GM21529 (cell line): Measurements from ENCODE around the gene UPF2.
"Not testable (repeated sequence)": the region's sequence is repeated elsewhere in the genome, so short reads cannot be mapped to it uniquely, and the experiment has no call there.

Experiments
- ATAC-seq: cut with Tn5 transposase; IDR thresholded peaks from one replicate; pipeline ENCODE4 v1.9.1; 2021; ENCODE audit not compliant: unreplicated experiment

The UPF2 gene

DNA sequence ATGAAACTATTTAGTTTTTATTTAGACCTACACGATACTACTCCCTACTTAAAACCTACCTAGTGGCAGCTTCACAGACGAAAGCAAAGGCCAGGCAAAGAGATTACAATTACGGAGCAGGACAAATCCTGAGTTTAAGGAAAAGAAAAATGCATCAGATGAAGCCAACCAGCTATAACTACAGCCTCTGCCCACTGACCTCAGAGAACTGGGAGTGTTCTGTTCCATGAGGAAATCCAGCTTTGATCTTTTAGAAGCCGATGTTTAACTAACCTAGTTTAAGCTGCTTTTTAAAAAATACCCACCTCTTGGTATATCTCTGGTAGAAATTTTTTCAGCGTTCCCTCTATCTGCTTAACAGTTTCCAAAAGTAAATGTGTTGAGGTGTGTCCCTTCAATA is 3.0 kb upstream of the UPF2 start:
- ATAC-seq: no peak

DNA sequence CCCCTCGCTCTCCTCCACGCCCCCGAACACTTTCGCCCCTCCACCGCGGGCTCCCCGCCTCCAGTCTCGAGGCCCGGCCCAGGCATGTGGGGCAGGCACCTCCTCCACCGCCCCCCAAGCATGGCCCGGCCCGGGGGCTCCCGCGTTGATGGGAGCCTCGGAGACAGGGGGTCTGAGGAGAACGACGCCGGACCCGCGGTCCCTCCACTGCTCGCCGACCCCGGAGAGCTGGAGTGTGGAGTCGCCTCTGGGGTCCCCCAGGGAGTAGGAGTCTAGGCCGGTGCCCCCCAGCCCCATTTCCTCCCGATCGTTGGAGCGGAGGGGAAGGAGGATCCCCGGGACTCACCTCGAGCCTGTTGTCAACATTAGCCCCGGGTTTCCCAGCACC is 206 bp downstream of the UPF2 start:
- peak; percentile 6 for ATAC-seq

DNA sequence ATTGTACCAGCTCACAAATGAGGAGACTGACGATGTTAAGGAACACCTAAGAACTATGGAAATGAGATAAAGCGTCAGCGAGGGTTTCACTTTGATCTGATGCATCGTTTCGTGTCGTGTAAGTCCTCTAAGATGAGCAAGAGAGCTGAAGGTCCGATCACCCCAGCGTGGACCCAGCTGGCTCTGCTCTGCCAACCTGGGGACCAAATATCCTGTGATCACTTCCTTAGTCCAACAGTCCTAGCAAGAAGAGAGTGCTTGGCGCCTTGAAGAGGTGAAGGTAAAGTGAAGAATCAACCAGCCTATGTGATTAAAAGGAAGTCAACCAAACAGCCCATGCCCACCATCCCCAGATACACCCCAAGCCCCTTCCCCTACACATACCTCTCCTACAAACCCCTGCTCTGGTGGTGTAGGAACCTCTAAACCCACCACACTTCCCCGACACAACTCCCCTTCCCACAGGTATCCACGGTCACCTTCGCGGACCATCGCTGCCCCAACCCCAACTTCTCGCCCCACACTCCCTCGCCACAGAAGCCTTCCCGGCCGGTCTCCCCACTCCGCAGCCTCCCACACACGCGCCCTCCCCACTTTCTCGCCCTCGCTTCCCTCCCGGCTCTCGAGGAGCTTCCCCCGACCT is 722 bp downstream of the UPF2 start:
- ATAC-seq: no peak

DNA sequence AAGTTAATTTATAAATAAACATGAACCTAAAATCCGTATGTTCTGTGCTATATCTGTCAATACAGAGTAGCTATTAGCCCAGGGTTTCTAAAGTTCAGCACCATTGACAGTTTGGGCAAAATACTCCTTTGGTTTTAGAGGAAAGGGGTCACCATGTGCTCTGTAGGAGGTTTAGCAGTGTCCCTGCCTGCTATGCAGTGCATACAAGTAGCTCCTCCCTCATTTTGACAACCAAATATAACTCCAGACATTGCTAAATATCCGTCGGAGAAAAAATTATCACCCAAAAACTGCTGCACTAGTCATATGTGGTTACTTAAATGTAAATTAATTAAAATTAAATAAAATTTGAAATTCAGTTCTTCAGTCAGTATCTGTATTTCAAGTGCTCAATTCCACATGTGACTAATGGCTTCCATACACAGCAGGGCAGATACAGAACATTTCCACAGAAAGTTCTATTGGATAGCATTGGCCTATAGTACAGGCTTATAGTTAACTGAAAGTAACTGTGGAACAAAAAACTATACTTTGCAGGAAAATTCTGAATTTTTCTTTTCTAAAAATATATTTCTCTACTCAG is 6.4 kb downstream of the UPF2 start:
- no peak for ATAC-seq

DNA sequence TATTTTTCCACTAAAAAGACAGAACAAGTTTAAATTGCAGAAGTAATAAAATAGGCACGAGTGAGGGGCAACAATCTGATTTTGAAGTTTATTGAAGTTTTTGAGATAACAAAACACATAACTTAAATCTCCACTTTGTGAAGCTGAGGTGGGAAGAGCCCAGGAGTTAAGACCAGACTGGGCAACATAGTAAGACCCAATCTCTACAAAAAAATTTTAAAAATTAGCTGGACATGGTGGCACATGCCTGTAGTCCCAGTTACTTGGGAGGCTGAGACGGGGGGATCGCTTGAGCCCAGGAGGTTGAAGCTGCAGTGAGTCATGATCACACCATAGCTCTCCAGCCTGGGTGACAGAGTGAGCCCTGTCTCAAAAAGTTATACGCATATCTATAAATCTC is 11.2 kb downstream of the UPF2 start:
- ATAC-seq: no peak

DNA sequence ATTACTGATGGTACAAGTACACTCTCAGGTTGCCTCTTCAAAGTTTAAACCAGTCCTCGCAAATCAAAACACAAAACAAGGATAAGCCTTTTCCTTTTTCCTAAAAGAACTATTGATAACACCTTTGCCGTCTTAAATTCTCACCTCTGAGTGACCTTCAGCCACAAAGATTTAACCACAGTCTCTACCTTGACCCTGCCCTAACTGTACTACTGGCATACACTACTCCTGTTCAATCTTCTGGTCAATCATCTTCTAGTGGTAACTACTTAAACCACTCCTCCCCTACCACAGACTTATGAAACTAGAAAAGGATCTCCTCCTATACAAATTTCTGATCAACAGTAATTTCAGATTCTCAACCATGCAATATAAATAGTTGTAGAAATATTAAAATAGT is 15.1 kb downstream of the UPF2 start:
- peak; percentile 75 for ATAC-seq

DNA sequence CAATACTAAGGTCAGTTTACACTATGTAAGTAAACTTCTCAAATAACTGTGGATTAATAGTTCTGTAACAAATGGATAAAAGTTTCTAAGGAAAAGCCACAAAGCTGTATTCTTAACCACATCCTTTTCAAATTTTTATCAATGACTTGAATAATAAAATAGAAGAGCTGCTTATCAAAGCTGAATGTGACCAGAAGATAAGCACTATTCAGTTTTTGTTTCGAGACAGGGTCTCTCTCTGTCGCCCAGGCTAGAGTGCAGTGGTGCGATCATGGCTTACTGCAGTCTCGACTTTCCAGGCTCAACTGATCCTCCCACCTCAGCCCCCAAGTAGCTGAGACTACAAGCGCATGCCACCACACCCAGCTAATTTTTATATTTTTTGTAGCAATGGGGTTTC is 17.0 kb downstream of the UPF2 start:
- no peak for ATAC-seq

DNA sequence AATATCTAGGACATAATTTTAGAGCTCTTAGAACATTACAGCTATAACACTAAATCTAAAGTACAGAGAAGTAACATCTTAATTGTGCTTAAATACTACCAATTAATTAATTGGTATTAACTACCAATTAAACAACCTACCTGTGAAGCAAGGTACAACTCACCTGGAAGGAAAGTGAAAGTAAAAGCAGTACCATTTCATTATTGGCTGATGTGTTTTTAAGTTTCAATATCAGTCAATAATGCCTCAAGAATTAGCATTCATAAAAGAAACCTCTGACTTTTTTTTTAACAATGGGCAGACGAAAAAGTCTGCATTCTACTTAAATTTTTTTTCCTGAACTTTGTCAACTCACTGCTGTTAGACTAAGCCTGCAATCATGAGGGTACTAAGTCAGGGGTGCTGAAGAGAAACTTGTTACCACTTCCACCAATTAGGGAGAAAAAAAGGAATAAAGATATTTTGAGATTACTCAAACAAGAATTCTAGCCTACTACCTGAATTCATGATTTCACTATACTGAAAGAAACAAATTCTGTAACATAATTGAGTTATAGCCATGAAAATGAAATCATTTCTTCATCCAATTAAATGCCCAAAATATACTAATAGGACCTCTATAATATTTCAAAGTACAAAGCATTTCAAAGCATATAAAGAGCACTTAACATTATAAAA is 19.9 kb downstream of the UPF2 start:
- ATAC-seq: no peak

DNA sequence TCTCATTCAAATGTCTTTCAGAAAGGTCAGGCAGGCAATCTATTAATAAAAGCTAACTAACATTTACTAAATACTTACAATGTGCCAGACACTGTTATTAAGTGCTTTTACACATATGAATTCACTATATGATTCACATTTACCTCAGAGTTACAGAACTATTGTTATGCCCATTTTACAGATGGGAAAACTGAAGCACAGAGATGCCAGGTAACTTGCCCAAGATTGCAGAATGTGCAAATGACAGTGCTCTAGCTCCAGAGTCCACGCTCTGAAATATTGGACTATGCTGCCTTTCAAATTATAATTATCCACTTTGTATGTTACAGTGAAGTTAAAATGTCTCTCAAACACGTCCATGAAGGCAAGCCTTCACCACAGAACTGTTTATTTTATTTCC is 22.0 kb downstream of the UPF2 start:
- ATAC-seq: no peak

DNA sequence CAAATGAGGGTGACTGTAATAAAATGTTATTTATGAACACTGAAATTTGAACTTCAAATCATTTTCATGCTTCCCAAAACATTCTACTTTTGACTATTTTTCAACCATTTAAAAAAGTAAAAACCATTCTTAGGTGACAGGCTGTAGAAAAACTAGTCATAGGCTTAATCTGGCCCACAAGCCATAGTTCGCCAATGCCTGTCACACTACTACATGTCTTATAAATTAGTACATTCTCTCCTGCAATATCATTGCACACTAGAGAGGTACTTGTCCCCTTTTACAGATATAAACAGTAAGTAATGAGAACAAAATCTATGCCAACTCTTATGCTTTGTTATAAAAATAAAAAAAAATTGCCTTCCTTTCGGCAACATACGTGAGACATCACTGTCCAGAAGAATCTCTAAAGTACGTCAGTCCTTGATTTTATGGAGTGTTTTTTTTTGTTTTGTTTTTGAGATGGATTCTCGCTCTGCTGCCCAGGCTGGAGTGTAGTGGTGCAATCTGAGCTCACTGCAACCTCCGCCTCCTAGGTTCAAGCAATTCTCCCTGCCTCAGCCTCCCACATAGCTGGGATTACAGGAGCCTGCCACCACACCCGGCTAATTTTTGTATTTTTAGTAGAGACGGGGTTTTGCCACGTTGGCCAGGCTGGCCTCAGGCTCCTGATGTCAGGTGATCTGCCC is 23.2 kb downstream of the UPF2 start:
- ATAC-seq: no peak

DNA sequence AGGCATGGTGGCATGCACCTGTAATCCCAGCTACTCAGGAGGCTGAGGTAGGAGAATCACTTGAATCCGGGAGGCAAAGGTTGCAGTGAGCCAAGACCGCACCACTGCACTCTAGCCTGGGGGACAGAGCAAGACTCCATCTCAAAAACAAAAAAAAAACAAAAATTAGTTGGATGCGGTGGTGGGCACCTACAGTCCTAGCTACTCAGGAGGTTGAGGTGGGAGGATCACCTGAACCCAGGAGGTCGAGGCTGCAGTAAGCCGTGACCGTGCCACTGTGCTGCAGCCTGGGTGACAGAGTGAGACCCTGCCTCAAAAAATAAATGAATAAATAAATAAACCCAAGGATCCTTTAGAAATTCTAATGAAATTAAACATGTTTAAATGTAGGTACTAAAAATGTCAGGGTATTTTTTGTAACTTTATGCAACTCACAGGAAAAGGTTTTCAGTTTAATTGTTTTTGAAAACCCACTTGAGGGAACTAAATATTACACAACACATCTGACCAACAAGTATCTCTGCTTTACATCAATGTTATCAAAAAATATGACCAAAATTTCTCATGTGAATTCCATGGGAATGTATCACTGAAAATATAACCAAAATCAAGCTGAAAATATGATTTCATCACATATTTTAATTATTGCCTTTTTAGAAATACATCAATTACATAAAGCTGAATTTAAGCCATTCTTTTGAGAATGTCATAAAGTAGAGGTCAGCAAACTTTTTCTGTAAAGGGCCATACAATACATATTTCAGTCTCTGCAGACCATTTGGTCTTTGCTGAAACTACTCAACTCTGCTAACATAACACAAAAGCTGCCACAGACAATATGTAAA is 23.9 kb downstream of the UPF2 start:
- ATAC-seq: no peak

DNA sequence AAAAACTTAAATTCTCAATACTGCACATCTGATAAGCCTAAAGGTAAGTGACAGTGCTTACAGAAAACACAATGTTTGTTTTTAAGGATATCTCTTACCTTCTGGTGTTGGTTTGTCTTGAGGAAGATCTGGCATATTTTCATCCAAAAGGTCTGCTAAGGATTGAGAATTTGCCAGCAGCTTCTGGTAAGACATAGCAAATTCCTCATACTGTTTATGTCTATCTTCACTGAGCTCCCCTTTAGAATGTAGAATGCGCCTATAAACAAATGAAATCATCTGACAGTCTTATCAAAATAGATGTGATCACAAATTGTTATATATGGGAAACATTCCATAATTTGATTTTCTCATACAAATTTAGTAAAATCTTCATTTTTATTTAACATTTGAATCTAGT is 28.7 kb downstream of the UPF2 start:
- ATAC-seq: no peak

DNA sequence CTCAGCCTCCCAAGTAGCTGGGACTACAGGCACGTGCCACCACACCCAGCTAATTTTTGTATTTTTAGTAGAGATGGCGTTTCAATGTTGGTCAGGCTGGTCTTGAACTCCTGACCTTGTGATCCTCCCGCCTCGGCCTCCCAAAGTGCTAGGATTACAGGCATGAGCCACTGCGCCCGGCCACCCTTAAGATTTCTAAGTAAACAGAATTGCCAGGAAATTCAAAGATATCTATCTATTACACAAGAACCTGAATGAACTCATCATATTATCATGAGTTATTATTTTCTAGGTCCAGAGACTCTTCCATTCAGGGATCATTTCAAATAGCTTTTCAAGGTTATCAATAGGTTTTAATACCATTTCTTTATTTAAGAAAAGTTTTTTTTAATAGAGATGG is 29.2 kb downstream of the UPF2 start:
- not testable (repeated sequence) for ATAC-seq

DNA sequence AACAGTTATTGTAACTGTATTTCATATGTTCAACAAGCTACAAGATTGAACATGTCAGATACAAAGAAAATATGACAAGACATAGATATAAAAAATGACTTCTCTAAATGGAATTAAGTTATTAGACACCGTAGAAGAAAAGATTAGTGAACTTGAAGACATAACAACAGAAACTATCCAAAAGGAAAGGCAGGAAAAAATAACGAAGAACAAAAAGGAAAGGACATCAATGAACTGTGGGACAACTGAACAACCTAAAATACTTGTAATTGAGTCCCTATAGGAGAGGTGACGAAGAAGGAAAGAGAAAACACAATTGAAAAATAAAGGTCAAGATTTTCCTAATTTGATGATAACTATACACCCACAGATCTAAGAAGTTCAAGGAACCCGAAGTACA is 32.3 kb downstream of the UPF2 start:
- ATAC-seq: no peak

DNA sequence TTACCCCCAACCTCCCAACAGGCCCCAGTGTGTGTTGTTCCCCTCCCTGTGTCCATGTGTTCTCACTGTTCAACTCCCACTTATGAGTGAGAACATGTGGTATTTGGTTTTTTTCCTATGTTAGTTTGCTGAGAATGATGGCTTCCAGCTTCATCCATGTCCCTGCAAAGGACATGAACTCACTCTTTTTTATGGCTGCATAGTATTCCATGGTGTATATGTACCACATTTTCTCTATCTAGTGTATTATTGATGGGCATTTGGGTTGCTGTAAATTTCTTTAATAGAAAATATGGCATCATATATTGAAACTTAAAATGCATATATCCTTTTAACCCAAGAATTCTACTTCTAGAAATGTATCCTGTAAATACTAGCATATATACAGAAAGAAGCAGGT is 33.8 kb downstream of the UPF2 start:
- not testable (repeated sequence) for ATAC-seq

DNA sequence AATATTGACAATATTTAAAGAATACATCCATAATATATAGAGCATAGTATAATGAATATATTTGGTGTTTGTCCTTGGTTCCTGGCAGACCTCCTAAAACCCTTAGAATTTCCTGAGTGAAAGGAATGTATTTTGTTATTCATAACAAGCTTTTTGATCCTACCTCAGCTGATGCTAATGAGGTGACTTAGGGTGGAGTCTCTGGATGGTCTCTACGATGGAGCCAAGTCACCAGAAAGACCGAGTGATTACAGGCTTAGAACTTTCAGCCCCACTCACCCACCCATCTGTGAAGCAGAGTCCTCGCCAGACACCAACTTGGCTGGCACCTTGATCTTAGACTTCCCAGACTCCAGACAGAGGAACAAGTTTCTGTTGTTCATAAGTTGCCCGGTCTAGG is 35.9 kb downstream of the UPF2 start:
- no peak for ATAC-seq

DNA sequence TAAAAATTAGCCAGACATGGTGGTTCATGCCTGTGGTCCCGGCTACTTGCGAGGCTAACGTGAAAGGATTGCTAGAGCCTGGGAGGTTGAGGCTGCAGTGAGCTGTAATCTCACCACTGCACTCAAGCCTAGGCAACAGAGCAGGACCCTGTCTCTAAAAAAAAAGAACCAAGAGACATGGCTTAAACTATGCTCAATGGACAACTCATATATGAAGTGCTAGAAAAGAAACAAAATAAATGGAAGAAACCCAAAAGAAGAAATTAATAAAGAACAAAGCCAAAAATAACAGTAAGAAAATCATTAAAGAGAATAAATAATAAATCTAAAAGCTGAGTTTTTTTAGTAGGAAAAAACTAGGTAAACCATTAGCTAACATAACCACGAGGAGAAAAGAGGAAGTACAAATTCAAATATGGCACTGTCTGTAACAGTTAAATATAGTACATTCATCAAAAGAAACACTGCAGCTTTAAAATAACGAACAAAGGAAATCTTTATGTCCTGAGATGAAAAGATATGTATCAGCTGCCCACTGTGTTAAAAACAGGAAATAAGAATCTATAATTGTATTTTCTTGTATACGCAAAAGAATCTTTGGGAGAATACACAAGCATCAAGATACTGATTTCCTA is 48.7 kb downstream of the UPF2 start:
- ATAC-seq: peak; percentile 67

DNA sequence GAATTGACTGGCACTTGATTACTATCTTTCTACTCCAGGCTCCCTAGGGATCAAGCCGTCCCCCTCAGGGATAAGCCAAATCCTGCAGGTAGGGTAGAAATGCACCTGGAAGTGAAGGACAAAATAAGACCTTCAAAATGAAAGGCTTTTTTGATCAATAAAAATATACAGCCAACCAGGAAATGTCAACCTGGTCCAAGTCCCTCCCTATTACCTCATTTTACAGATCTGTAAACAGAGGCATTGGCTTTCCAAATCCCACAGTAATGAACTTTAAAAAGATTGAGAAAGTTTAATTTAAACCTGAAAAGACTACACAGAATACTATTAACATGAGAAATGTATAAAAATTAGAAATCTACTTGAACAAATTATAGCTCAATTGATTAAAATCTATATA is 53.7 kb downstream of the UPF2 start:
- ATAC-seq: no peak

DNA sequence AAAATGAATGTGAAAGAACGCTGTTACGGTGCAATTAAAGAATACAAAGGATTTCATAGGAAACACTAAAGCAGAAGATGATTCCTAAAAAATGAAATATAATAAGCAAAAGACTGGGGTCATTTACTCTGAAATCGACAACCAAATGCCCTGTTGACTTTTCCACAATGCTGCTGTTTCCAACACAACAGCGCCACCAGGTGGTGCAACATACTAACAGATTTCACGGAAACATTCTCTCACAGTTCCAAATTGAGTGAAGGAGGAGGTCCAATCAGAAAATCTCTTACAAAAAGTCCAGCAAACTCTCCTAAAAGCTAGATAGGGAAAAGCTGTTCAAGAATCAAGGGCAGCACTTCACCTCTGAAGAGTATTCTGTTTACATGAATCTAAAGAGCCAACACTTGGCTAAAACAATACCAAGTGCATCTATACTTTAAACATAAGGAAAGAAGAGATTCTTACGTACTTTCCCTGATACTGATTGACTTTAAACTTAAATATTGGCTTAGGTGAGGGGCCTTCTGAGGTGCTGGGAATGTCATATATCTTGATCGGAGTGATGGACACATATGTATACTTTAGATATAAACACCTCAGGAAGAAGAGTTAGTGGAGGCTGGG is 55.9 kb downstream of the UPF2 start:
- ATAC-seq: no peak

DNA sequence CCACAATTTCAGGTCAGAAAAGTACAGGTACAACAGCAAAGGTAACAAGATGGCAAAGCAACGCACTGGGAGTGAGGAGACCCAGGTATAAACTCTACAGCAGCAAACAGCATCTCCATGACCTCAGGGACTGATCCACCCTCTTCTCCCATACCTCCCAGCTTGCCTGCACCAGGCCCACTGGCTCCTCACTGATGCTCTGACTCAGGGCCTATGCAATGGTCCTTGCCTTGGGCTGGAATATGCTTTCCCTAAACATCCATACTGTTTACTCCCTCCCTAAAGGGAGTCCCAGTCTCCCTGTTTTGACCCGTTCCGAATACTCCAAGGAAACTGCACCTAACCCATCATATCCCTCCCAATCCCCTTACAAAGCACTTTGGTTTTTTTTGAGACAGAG is 60.4 kb downstream of the UPF2 start:
- ATAC-seq: no peak
